Transverse colon (tissue), 4 donors: ENCODE results near the gene LAD1. TPM values are rescaled to one million over a fixed set of nuclear protein-coding genes. Genes with fewer than 3 reads are reported as not detected.
A peak's percentile ranks its signal among the peaks of the same experiment; 100 is the strongest.

Experiments used
- DNase-seq: peaks from one replicate; pipeline ENCODE4 v3.0.0-alpha.2; 2019
- H3K27ac ChIP-seq, 4 donors: fragments of 200-600 bp; sonication (generic); 2 replicates each; pipeline ENCODE4 v1.5.1; 2016 to 2018; ENCODE audit warnings: inconsistent platforms in 4 of 4
- H3K27me3 ChIP-seq: fragments of 200-600 bp; sonication (generic); 2 replicates; pipeline ENCODE4 v1.5.1; 2017; ENCODE audit warnings: inconsistent platforms
- H3K36me3 ChIP-seq, 4 donors: fragments of 200-600 bp; sonication (generic); 2 replicates each; pipeline ENCODE4 v1.5.1; 2017 to 2019; ENCODE audit warnings: inconsistent platforms in 4 of 4
- H3K4me1 ChIP-seq, 4 donors: fragments of 200-600 bp; sonication (generic); 2 replicates each; pipeline ENCODE4 v1.5.1; 2017 to 2020; ENCODE audit warnings: inconsistent platforms in 4 of 4
- H3K4me3 ChIP-seq, 4 donors: fragments of 200-600 bp; sonication (generic); 1 replicate in 1 of 4; 2 replicates in 3 of 4; pipeline versions ENCODE4 v1.5.1 to v1.6.1; 2017 to 2019; ENCODE audit warnings: inconsistent platforms in 4 of 4
- H3K9me3 ChIP-seq, 2 donors: fragments of 200-600 bp; sonication (generic); 2 replicates each; pipeline ENCODE4 v1.5.1; 2017 to 2019; ENCODE audit warnings: inconsistent platforms in 2 of 2
- EP300 ChIP-seq: sonication (generic); formaldehyde crosslinking; IDR thresholded peaks from one replicate; pipeline ENCODE4 v1.6.1; 2017; ENCODE audit warnings: antibody characterized with exemption, low read depth
- POLR2A ChIP-seq: fragments of 450-650 bp; IDR thresholded peaks from one replicate; pipeline ENCODE4 v1.6.1; 2016; ENCODE audit warnings: antibody characterized with exemption, mild to moderate bottlenecking, moderate library complexity
- POLR2AphosphoS5 ChIP-seq, 3 donors: sonication (generic); formaldehyde crosslinking; IDR thresholded peaks; one replicate each; pipeline ENCODE4 v1.6.1; 2016; ENCODE audit warnings: antibody characterized with exemption in 3 of 3
- WGBS, 2 donors: methylation state at CpG; one replicate each; pipeline ENCODE4 v1.1.5; 2018; ENCODE audit warnings: low coverage in 1 of 2; 5-methylcytosine and 5-hydroxymethylcytosine counted together
- in situ Hi-C, 4 donors: fragments of 200-750 bp; cut with MboI; loops; one replicate each; pipeline versions ENCODE4 v1.15.0 to v1.15.1; 2017; ENCODE audit warnings: low sequenced_read_pairs in 3 of 4, low pct_ligation_motif_present in 1 of 4, low pct_unique_long_range_greater_than_20kb in 1 of 4
- intact Hi-C: fragments of 100-400 bp; cut with DNase I; formaldehyde crosslinking; loops from one replicate; pipeline ENCODE4 v1.15.1; 2023; ENCODE audit warnings: low total_unique reads
- total RNA-seq, 4 donors: library from RNA; depleted of rRNA; stranded (reverse); fragments of >200 nt; gene quantifications; one replicate each; pipeline ENCODE4 v1.1.0, GENCODE V29; 2016
- TF ChIP-seq, protein P1 (sequence below), 5 experiments: fragments of 200-600 bp in 3 of 5; fragments of 450-650 bp in 2 of 5; sonication (generic) in 3 of 5; IDR thresholded peaks; 1 replicate in 2 of 5; 2 replicates in 3 of 5; pipeline ENCODE4 v1.5.1; 2016 to 2017; ENCODE audit warnings: antibody characterized with exemption in 5 of 5, inconsistent platforms in 3 of 5, mild to moderate bottlenecking in 2 of 5, moderate library complexity in 1 of 5

LAD1 gene
- total RNA-seq, 4 donors from 2014 or later: 142 to 215 (median 177) TPM

DNA sequence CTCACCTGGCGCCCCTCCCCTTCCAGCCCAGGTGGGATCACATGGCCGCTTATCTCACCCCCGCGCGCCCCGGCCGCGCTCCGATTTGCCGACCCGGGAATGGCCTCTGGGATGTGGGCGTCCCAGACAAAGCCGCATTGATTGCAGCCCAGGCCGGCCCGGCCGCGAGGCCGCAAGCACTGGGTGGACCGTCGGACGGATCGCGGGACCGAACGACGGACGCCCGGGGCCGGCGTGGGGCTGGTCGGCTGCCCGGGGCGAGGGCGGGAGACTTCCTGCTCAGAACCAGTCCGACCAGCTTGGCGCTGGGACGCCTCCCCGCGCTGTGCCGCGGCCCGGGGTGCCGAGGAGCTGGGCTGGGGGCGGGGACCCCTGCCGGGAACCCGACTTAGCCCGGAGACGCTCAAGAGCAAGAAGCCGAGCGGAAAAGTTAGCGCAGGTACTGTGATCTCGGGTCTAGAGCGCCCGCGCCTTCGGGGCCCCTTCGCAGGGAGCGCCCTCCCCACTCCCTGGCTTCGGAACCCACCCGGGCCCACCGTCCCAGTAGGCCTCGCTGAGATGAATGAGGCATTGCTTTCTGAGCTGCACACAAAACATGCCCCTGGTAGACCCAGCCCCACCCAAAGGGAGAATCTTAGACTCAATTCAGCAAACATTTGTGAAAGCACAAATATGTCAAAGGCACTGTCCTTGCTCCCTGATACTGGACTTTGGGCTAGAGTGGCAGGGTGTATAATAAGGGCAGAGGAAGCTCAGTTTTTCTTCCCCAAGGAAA lies 415 bp upstream of the LAD1 start:
- Histone ChIP-seq H3K9me3 (no peaks in the 10 kb centered on the region), H3K36me3 (no peaks in the 10 kb centered on the region), H3K4me3 (peak overlapping the region; percentile 13 to 62 (median 47)), H3K27ac (peak overlapping the region; percentile 82 to 90 (median 88)), H3K27me3 (peaks cover 23% of the 10 kb centered on the region), H3K4me1 (peaks cover under 1 to 56% (median 33%) of the 10 kb centered on the region in 4 donors)
- intact Hi-C loops (no loop called here), in situ Hi-C loops (no loop called here)
- DNase-seq: peak; percentile 72
- 8% methylated on average over 48 of the region's 62 CpGs; no CpG with 5 or more reads in 1 of the 2 donors for WGBS, 2 donors
- peak in 2 of 3 donors; percentile 64 to 73 for TF ChIP-seq POLR2AphosphoS5 (IDR thresholded peaks at IDR 0.05)
- no peak for TF ChIP-seq EP300
- TF ChIP-seq POLR2A: peak; percentile 87
- TF ChIP-seq, protein P1, sequence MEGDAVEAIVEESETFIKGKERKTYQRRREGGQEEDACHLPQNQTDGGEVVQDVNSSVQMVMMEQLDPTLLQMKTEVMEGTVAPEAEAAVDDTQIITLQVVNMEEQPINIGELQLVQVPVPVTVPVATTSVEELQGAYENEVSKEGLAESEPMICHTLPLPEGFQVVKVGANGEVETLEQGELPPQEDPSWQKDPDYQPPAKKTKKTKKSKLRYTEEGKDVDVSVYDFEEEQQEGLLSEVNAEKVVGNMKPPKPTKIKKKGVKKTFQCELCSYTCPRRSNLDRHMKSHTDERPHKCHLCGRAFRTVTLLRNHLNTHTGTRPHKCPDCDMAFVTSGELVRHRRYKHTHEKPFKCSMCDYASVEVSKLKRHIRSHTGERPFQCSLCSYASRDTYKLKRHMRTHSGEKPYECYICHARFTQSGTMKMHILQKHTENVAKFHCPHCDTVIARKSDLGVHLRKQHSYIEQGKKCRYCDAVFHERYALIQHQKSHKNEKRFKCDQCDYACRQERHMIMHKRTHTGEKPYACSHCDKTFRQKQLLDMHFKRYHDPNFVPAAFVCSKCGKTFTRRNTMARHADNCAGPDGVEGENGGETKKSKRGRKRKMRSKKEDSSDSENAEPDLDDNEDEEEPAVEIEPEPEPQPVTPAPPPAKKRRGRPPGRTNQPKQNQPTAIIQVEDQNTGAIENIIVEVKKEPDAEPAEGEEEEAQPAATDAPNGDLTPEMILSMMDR (IDR thresholded peaks at IDR 0.05): no peak

DNA sequence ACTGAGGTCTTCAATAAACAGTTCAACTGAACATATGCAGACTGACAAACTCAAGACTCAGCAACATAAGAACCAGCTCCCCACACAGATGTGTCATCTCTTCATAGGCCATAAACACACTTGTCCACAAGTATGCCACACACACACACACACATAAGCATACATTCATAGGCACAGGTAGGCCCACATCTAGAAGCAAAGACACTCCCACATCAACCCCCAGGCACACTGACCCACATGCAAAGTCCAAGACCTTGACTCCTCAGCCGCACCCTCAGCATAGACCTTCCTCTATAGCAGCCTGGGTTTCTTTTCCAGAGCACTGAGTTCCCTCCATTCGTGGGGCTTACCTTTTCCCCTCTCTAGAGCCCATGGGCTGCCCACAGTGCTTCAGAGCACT lies 1.4 kb downstream of the LAD1 start:
- Histone ChIP-seq H3K4me1 (peaks cover 0 to 46% (median 24%) of the 10 kb centered on the region in 4 donors), H3K36me3 (no peaks in the 10 kb centered on the region), H3K27ac (peak overlapping the region; percentile 82 to 90 (median 88)), H3K9me3 (no peaks in the 10 kb centered on the region), H3K4me3 (peak overlapping the region in 3 of 4 donors; percentile 45 to 62 (median 49)), H3K27me3 (peaks cover 23% of the 10 kb centered on the region)
- intact Hi-C loops: no loop called here
- in situ Hi-C loops: no loop called here
- DNase-seq: peak; percentile 82
- 71 to 80% methylated on average over 1 to 2 of the region's 2 CpGs for WGBS, 2 donors
- TF ChIP-seq EP300 (no peak), POLR2AphosphoS5 (IDR thresholded peaks at IDR 0.05) (peak; percentile 63 to 93 (median 88)), POLR2A (peak; percentile 88)
- TF ChIP-seq, protein P1 (IDR thresholded peaks at IDR 0.05): no peak

DNA sequence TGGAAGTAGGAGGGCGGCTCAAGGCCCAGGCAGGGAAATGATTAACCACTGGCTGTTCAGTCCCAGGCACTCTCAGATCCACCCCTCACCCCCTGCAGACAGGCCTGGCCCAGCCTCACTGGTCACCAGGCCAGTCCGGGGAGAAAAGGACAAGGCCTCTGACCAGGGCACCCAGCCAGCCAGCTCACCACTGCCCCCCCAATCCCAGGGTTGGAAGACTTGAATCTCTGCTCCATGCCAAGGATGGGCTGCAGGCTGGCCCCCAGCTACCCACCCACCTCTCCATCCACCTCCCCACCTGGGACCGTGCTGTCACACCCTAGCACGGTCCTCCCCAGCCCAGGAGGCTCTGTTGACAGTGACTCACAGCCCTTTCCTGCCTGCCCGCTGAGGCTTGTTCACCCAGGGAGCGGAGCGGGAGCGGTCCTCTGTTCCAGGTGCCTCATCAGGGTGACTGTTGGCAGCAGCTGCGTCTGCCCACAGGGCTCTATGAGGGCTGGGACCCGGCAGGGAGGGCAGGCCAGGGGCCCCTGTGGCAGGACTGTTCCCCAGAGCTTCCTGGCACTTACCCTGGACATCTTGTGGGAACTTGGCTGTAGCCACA lies 2.2 kb downstream of the LAD1 start:
- TF ChIP-seq POLR2AphosphoS5 (IDR thresholded peaks at IDR 0.05): peak in 2 of 3 donors; percentile 82 to 86
- TF ChIP-seq EP300: no peak
- peak; percentile 58 for TF ChIP-seq POLR2A
- TF ChIP-seq, protein P1 (IDR thresholded peaks at IDR 0.05): no peak
- H3K4me1 ChIP-seq: peaks cover 0 to 46% (median 24%) of the 10 kb centered on the region in 4 donors

DNA sequence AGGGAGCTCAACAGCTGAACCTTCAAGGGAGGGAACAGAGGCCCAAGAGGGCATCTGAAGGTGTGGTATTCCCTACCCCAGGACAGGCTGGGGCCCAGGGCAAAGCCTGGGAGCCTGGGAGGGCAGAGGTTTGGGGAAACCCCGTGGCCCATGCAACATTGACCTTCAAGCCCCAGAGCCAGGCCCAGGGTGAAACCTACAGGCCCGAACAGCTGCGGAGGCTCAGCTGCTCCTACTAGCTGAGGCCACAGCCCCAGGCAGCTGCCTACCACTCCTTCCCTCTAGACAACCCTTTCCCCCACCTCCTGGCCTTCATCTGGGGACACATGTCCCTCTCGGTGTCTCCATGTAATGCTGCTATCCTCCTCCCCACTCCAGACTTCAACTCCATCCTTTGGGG lies 3.2 kb downstream of the LAD1 start:
- Histone ChIP-seq H3K9me3 (no peaks in the 10 kb centered on the region), H3K27ac (peak overlapping the region; percentile 82 to 90 (median 88)), H3K36me3 (no peaks in the 10 kb centered on the region), H3K27me3 (peaks cover 23% of the 10 kb centered on the region), H3K4me3 (no peak overlapping the region), H3K4me1 (peaks cover 0 to 46% (median 24%) of the 10 kb centered on the region in 4 donors)
- intact Hi-C loops: no loop called here
- in situ Hi-C loops: no loop called here
- TF ChIP-seq POLR2AphosphoS5 (IDR thresholded peaks at IDR 0.05) (no peak), POLR2A (no peak), EP300 (no peak)
- TF ChIP-seq, protein P1 (IDR thresholded peaks at IDR 0.05): no peak
- WGBS, 2 donors: 50% methylated on average over 4 of the region's 4 CpGs; no CpG with 5 or more reads in 1 of the 2 donors
- no peak for DNase-seq

More for the DNA sequence above, 2.2 kb downstream of the LAD1 start:
- WGBS, 2 donors: 54 to 60% methylated on average over 2 to 10 of the region's 10 CpGs
- DNase-seq: peak; percentile 86
- Histone ChIP-seq H3K4me3 (peak overlapping the region in 3 of 4 donors; percentile 6 to 49 (median 25)), H3K36me3 (no peaks in the 10 kb centered on the region), H3K27ac (peak overlapping the region; percentile 82 to 90 (median 88)), H3K9me3 (no peaks in the 10 kb centered on the region), H3K27me3 (peaks cover 23% of the 10 kb centered on the region)
- intact Hi-C loops (no loop called here), in situ Hi-C loops (no loop called here)
